KMS-11 (cell line): ENCODE data around the gene RPL35A.
A peak's percentile ranks its signal among the peaks of the same experiment; 100 is the strongest.
"Not testable (repeated sequence)": the region's sequence is repeated elsewhere in the genome, so short reads cannot be mapped to it uniquely, and the experiment has no call there.

Source experiments
- H2AFZ ChIP-seq: fragments of 200-600 bp; sonication (generic); 2 replicates; pipeline ENCODE4 v1.6.1; 2016; ENCODE audit warnings: antibody characterized with exemption, mixed run types, low read depth
- H3K27ac ChIP-seq: fragments of 200-600 bp; sonication (generic); 2 replicates; pipeline ENCODE4 v1.6.1; 2016; ENCODE audit warnings: mild to moderate bottlenecking, mixed run types
- H3K27me3 ChIP-seq: fragments of 200-600 bp; sonication (generic); 2 replicates; pipeline ENCODE4 v1.6.1; 2017; ENCODE audit warnings: mild to moderate bottlenecking, low read depth, mixed run types, moderate library complexity; ENCODE audit not compliant: insufficient read depth
- H3K36me3 ChIP-seq: fragments of 200-600 bp; sonication (generic); 2 replicates; pipeline ENCODE4 v1.6.1; 2017; ENCODE audit warnings: mild to moderate bottlenecking, mixed run types; ENCODE audit not compliant: insufficient read depth
- H3K4me1 ChIP-seq: fragments of 200-600 bp; sonication (generic); 2 replicates; pipeline ENCODE4 v1.6.1; 2016; ENCODE audit warnings: mild to moderate bottlenecking, low read depth, mixed run types; ENCODE audit not compliant: poor library complexity, severe bottlenecking
- H3K4me2 ChIP-seq: fragments of 200-600 bp; sonication (generic); 2 replicates; pipeline ENCODE4 v1.7.0; 2016; ENCODE audit warnings: mild to moderate bottlenecking, mixed run types
- H3K4me3 ChIP-seq: fragments of 200-600 bp; sonication (generic); IDR thresholded peaks from 2 replicates; pipeline ENCODE4 v1.6.1; 2017; ENCODE audit warnings: low read depth, low read length, mixed read lengths; ENCODE audit not compliant: insufficient read depth
- H3K79me2 ChIP-seq: fragments of 200-600 bp; sonication (generic); 2 replicates; pipeline ENCODE4 v1.6.1; 2016; ENCODE audit warnings: low read depth, mixed run types; ENCODE audit not compliant: insufficient read depth
- H3K9ac ChIP-seq: fragments of 200-600 bp; sonication (generic); 2 replicates; pipeline ENCODE4 v1.6.1; 2016; ENCODE audit warnings: mild to moderate bottlenecking, mixed run types
- H4K20me1 ChIP-seq: fragments of 200-600 bp; sonication (generic); 2 replicates; pipeline ENCODE4 v1.6.1; 2016; ENCODE audit warnings: mild to moderate bottlenecking, mixed run types; ENCODE audit not compliant: insufficient read depth
- CTCF ChIP-seq: fragments of 200-600 bp; sonication (generic); conservative IDR thresholded peaks from 2 replicates; pipeline ENCODE4 v1.6.1; 2017; ENCODE audit warnings: low read depth, mild to moderate bottlenecking, antibody characterized with exemption, low read length, moderate library complexity, mixed read lengths

The RPL35A gene

DNA sequence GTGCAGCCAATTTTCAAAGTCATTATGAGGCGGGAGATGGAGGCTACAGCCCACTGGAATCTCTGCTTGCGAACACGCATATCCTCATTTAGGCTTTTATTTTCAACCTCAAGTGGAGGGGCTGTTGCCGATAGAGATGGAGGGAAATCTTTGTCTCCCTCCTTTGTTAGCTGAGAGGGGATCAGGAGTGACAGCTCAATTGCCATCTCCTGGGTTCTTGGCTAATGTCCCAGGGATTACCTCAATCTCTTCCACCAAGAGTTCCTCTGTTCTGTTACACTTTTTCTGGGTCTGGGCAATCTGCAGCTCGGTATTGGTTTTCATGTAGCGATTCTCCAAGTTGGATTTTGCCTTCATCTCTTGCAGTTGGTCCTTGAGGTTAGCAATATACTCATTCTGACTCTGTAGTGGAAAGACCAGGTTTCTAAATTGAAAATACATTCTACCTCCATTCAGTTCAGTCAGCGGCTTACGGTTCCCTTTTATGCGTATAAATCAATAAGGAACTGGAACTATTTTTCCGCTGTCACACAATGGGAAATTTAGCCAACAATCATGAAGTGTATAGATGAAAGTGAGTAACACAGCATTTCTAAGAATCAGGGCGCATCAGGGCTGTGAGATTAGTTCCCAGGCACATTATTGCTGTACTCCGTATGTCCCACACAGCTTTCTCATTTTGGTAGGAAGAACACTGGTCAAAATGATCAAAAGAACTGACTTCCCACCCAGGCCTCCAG, 36.2 kb upstream of the RPL35A start:
- no peak overlapping the region for H3K27ac ChIP-seq
- H2AFZ ChIP-seq = no peak overlapping the region
- no peak for TF ChIP-seq CTCF
- no peak overlapping the region for H3K9ac ChIP-seq
- no peaks in the 10 kb centered on the region for H3K4me1 ChIP-seq
- no peaks in the 10 kb centered on the region for H4K20me1 ChIP-seq
- H3K27me3 ChIP-seq = no peaks in the 10 kb centered on the region
- no peaks in the 10 kb centered on the region for H3K36me3 ChIP-seq
- no peak overlapping the region for H3K4me3 ChIP-seq
- no peak overlapping the region for H3K4me2 ChIP-seq
- H3K79me2 ChIP-seq = no peaks in the 10 kb centered on the region

DNA sequence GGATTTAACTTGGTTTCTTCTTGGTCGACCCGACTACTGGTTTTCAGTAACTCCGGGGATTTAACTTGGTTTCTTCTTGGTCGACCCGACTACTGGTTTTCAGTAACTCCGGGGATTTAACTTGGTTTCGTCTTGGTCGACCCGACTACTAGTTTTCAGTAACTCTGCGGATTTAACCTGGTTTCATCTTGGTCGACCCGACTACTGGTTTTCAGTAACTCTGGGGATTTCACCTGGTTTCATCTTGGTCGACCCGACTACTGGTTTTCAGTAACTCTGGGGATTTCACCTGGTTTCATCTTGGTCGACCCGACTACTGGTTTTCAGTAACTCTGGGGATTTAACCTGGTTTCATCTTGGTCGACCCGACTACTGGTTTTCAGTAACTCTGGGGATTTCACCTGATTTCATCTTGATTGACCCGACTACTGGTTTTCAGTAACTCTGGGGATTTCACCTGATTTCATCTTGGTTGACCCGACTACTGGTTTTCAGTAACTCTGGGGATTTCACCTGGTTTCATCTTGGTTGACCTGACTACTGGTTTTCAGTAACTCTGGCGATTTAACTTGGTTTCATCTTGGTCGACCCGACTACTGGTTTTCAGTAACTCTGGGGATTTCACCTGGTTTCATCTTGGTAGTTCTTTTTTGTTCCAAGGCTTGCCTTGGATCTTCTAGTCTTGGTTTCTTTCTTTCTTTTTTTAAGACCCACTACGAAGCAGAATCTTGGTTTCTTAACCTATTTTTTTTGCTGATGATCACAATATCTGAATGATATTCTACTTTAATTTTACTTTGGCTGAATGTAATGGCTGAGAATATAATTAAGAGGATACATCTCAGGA, 28.3 kb upstream of the RPL35A start:
- not testable (repeated sequence) for H3K36me3 ChIP-seq, H2AFZ ChIP-seq, H3K27me3 ChIP-seq, H4K20me1 ChIP-seq, H3K9ac ChIP-seq, H3K4me3 ChIP-seq, H3K27ac ChIP-seq, H3K79me2 ChIP-seq
- Histone ChIP-seq H3K4me2 (peak overlapping the region; percentile 31; the same call in 1 of the 2 replicates), H3K4me1 (peaks cover 11% of the 10 kb centered on the region)

- peak; percentile 31; the same call in 1 of the 2 replicates for TF ChIP-seq CTCF
- Histone ChIP-seq H3K27me3 (peaks cover 4% of the 10 kb centered on the region; the same call in 1 of the 2 replicates), H2AFZ (no peak overlapping the region), H3K4me2 (no peak overlapping the region), H3K4me3 (no peak overlapping the region), H3K79me2 (no peaks in the 10 kb centered on the region), H3K36me3 (no peaks in the 10 kb centered on the region), H3K4me1 (peaks cover 11% of the 10 kb centered on the region), H4K20me1 (no peaks in the 10 kb centered on the region), H3K27ac (no peak overlapping the region), H3K9ac (no peak overlapping the region)
These were observed 23.6 kb upstream of the RPL35A start for GRCh38 chr3:197926418-197926817.

GRCh38 chr3:197927578-197927977, 22.4 kb upstream of the RPL35A start:
- not testable (repeated sequence) for H4K20me1 ChIP-seq, H3K9ac ChIP-seq, H3K79me2 ChIP-seq, H3K4me3 ChIP-seq, H3K36me3 ChIP-seq, H2AFZ ChIP-seq, H3K27ac ChIP-seq, H3K4me1 ChIP-seq, H3K27me3 ChIP-seq, H3K4me2 ChIP-seq

- Histone ChIP-seq H3K36me3 (no peaks in the 10 kb centered on the region), H3K79me2 (no peaks in the 10 kb centered on the region), H3K27ac (no peak overlapping the region), H3K4me3 (no peak overlapping the region), H3K27me3 (no peaks in the 10 kb centered on the region), H4K20me1 (no peaks in the 10 kb centered on the region), H3K4me1 (no peaks in the 10 kb centered on the region), H3K9ac (no peak overlapping the region), H2AFZ (no peak overlapping the region), H3K4me2 (no peak overlapping the region)
- TF ChIP-seq CTCF = no peak
These were observed 13.1 kb upstream of the RPL35A start for GRCh38 chr3:197936819-197937384.
